GM12891 (cell line): ENCODE results near the gene TDRD12.

Source experiments
- PAX5 ChIP-seq: IDR thresholded peaks from 2 replicates; pipeline ENCODE4 v1.6.1; 2011; ENCODE audit warnings: low read length, moderate library complexity, mild to moderate bottlenecking; ENCODE audit not compliant: insufficient read depth, severe bottlenecking
- POLR2A ChIP-seq: IDR thresholded peaks from 2 replicates; pipeline ENCODE4 v1.6.1; 2011; ENCODE audit warnings: low read depth, low read length, control low read depth
- POLR2AphosphoS5 ChIP-seq: IDR thresholded peaks from 2 replicates; pipeline ENCODE4 v1.6.1; 2011; ENCODE audit warnings: low read depth, low read length, control low read depth
- POU2F2 ChIP-seq: IDR thresholded peaks from 2 replicates; pipeline ENCODE4 v1.6.1; 2011; ENCODE audit warnings: low read depth, mild to moderate bottlenecking, control low read depth, low read length, moderate library complexity
- SPI1 ChIP-seq: IDR thresholded peaks from 2 replicates; pipeline ENCODE4 v1.6.1; 2011; ENCODE audit warnings: low read depth, low read length, control low read depth
- TAF1 ChIP-seq: IDR thresholded peaks from 2 replicates; pipeline ENCODE4 v1.6.1; 2011; ENCODE audit warnings: low read depth, low read length, control low read depth

DNA sequence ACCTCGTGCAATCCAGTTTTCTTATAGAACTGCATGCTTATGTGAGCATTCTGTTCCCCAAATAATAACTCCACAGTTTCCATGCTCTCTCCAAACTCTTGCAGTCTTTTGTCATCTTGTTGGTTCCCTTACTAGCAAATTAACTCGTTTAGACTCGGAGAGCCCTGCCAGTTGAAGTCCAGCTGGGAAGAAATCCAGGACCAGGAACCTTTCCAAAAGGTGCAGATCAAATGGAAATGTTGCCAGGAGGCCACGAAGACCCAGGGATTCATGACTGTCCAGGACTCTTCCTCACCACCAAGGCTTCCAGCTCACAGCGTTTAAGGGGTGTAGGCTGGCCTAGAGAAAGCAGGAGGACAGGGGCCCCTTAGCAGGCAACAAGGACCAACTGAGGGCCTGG is 2.1 kb upstream of the TDRD12 start:
- no peak for TF ChIP-seq POLR2A
- no peak for TF ChIP-seq TAF1
- TF ChIP-seq POLR2AphosphoS5 = no peak
- no peak for TF ChIP-seq POU2F2
- no peak for TF ChIP-seq SPI1
- no peak for TF ChIP-seq PAX5
